Large intestine (tissue), 3 donors: ENCODE data around the gene TMC1. TPM values are rescaled to one million over a fixed set of nuclear protein-coding genes. Genes with fewer than 3 reads are reported as not detected.

Source experiments
- DNase-seq, 2 donors: peaks; one replicate each; pipeline versions ENCODE4 v3.0.0 to v3.0.0-alpha.2; 2013
- H3K27ac ChIP-seq: one replicate; pipeline ENCODE4 v1.5.1; 2013; ENCODE audit warnings: low read length
- H3K27me3 ChIP-seq: 2 replicates; pipeline ENCODE4 v1.6.1; 2013; ENCODE audit warnings: low read length; ENCODE audit not compliant: control insufficient read depth, insufficient read depth
- H3K36me3 ChIP-seq: 2 replicates; pipeline ENCODE4 v1.6.1; 2013; ENCODE audit warnings: low read length; ENCODE audit not compliant: control insufficient read depth, insufficient read depth
- H3K4me1 ChIP-seq: one replicate; pipeline ENCODE4 v1.6.1; 2013; ENCODE audit warnings: low read length; ENCODE audit not compliant: control insufficient read depth, insufficient read depth
- H3K4me3 ChIP-seq: one replicate; pipeline ENCODE4 v1.5.1; 2013; ENCODE audit warnings: low read length
- H3K9me3 ChIP-seq: one replicate; pipeline ENCODE4 v1.6.1; 2013; ENCODE audit warnings: mild to moderate bottlenecking, low read depth, low read length, moderate library complexity; ENCODE audit not compliant: control insufficient read depth
- WGBS: methylation state at CpG from one replicate; pipeline ENCODE4 v1.1.5; 2013; ENCODE audit warnings: low lambda C conversion rate; ENCODE audit not compliant: insufficient coverage; 5-methylcytosine and 5-hydroxymethylcytosine counted together
- polyA plus RNA-seq: library from polyadenylated mRNA; unstranded; fragments of 120-200 nt; gene quantifications from one replicate; pipeline ENCODE4 v1.2.1, GENCODE V29; 2013

Gene TMC1
- polyA plus RNA-seq, 1 donor: 0.16 TPM

GRCh38 chr9:72643651-72644050 lies 122.2 kb downstream of the TMC1 start:
- Histone ChIP-seq H3K9me3 (no peaks in the 10 kb centered on the region), H3K4me1 (no peaks in the 10 kb centered on the region), H3K27me3 (no peaks in the 10 kb centered on the region), H3K36me3 (no peaks in the 10 kb centered on the region), H3K27ac (no peak overlapping the region), H3K4me3 (no peak overlapping the region)
- DNase-seq: no peak

GRCh38 chr9:72646061-72646460 lies 124.7 kb downstream of the TMC1 start:
- WGBS: 100% methylated on average over 1 of the region's 1 CpG
- H3K9me3 ChIP-seq: no peaks in the 10 kb centered on the region

GRCh38 chr9:72648324-72649126 lies 127.1 kb downstream of the TMC1 start:
- 70% methylated on average over 2 of the region's 5 CpGs for WGBS
- Histone ChIP-seq H3K9me3 (no peaks in the 10 kb centered on the region), H3K36me3 (no peaks in the 10 kb centered on the region), H3K27ac (no peak overlapping the region), H3K4me3 (no peak overlapping the region), H3K27me3 (no peaks in the 10 kb centered on the region), H3K4me1 (no peaks in the 10 kb centered on the region)
- no peak for DNase-seq

More at GRCh38 chr9:72646061-72646460, 124.7 kb downstream of the TMC1 start:
- Histone ChIP-seq H3K4me1 (no peaks in the 10 kb centered on the region), H3K4me3 (no peak overlapping the region), H3K27me3 (no peaks in the 10 kb centered on the region), H3K36me3 (no peaks in the 10 kb centered on the region), H3K27ac (no peak overlapping the region)
- DNase-seq: no peak

GRCh38 chr9:72649127-72649442 lies 127.7 kb downstream of the TMC1 start:
- Histone ChIP-seq H3K27me3 (no peaks in the 10 kb centered on the region), H3K36me3 (no peaks in the 10 kb centered on the region), H3K27ac (no peak overlapping the region), H3K9me3 (no peaks in the 10 kb centered on the region), H3K4me3 (no peak overlapping the region), H3K4me1 (no peaks in the 10 kb centered on the region)
- no peak for DNase-seq
- WGBS: no CpG with 5 or more reads among the region's 1 CpG

GRCh38 chr9:72650206-72650605 lies 128.8 kb downstream of the TMC1 start:
- WGBS: no CpG with 5 or more reads among the region's 2 CpGs
- H3K27me3 ChIP-seq: no peaks in the 10 kb centered on the region
- no peak for DNase-seq
- H3K9me3 ChIP-seq: no peaks in the 10 kb centered on the region
- H3K36me3 ChIP-seq: no peaks in the 10 kb centered on the region
- H3K27ac ChIP-seq: no peak overlapping the region
- no peak overlapping the region for H3K4me3 ChIP-seq
- no peaks in the 10 kb centered on the region for H3K4me1 ChIP-seq

GRCh38 chr9:72656021-72656420 lies 134.6 kb downstream of the TMC1 start:
- Histone ChIP-seq H3K4me1 (no peaks in the 10 kb centered on the region), H3K36me3 (no peaks in the 10 kb centered on the region), H3K27me3 (no peaks in the 10 kb centered on the region), H3K9me3 (no peaks in the 10 kb centered on the region), H3K27ac (no peak overlapping the region), H3K4me3 (no peak overlapping the region)
- no peak for DNase-seq
- WGBS: 98% methylated on average over 4 of the region's 12 CpGs

GRCh38 chr9:72657023-72657422 lies 135.6 kb downstream of the TMC1 start:
- no peak for DNase-seq
- H3K4me1 ChIP-seq: no peaks in the 10 kb centered on the region
- no peak overlapping the region for H3K4me3 ChIP-seq
- no peaks in the 10 kb centered on the region for H3K9me3 ChIP-seq
- no peaks in the 10 kb centered on the region for H3K36me3 ChIP-seq
- WGBS: no CpG with 5 or more reads among the region's 2 CpGs
- H3K27ac ChIP-seq: no peak overlapping the region
- no peaks in the 10 kb centered on the region for H3K27me3 ChIP-seq

- Histone ChIP-seq H3K27ac (no peak overlapping the region), H3K4me1 (no peaks in the 10 kb centered on the region), H3K4me3 (no peak overlapping the region), H3K27me3 (no peaks in the 10 kb centered on the region), H3K9me3 (no peaks in the 10 kb centered on the region), H3K36me3 (no peaks in the 10 kb centered on the region)
- no peak for DNase-seq
- no CpG with 5 or more reads among the region's 2 CpGs for WGBS
These were observed 137.3 kb downstream of the TMC1 start for GRCh38 chr9:72658703-72659102.

GRCh38 chr9:72661401-72662135 lies 140.2 kb downstream of the TMC1 start:
- Histone ChIP-seq H3K36me3 (no peaks in the 10 kb centered on the region), H3K9me3 (no peaks in the 10 kb centered on the region), H3K4me3 (no peak overlapping the region), H3K27ac (no peak overlapping the region), H3K27me3 (no peaks in the 10 kb centered on the region), H3K4me1 (no peaks in the 10 kb centered on the region)
- WGBS: no CpG with 5 or more reads among the region's 2 CpGs
- DNase-seq: no peak

GRCh38 chr9:72665421-72665820 lies 144.0 kb downstream of the TMC1 start:
- Histone ChIP-seq H3K27me3 (no peaks in the 10 kb centered on the region), H3K27ac (no peak overlapping the region), H3K4me3 (no peak overlapping the region), H3K36me3 (no peaks in the 10 kb centered on the region), H3K9me3 (no peaks in the 10 kb centered on the region), H3K4me1 (no peaks in the 10 kb centered on the region)
- DNase-seq: no peak
- 70% methylated on average over 2 of the region's 2 CpGs for WGBS

- no CpG with 5 or more reads among the region's 2 CpGs for WGBS
- Histone ChIP-seq H3K4me3 (no peak overlapping the region), H3K27me3 (no peaks in the 10 kb centered on the region), H3K9me3 (no peaks in the 10 kb centered on the region), H3K36me3 (no peaks in the 10 kb centered on the region), H3K4me1 (no peaks in the 10 kb centered on the region), H3K27ac (no peak overlapping the region)
- DNase-seq: no peak
These were observed 145.8 kb downstream of the TMC1 start for GRCh38 chr9:72667181-72667580.
